GM13977 (cell line): ENCODE results near the gene ZNF135.

Source experiments
- DNase-seq: peaks from one replicate; pipeline ENCODE4 v3.0.0; 2012; ENCODE audit warnings: low spot score
- in situ Hi-C: fragments of 300-500 bp; cut with MboI; formaldehyde crosslinking; loops from one replicate; pipeline ENCODE4 v1.12.0; 2022; ENCODE audit warnings: low sequenced_read_pairs, low pct_unique_long_range_greater_than_20kb, mixed read lengths, inconsistent platforms; ENCODE audit not compliant: unreplicated experiment
- TF ChIP-seq, protein P1 (sequence below): IDR thresholded peaks from 2 replicates; pipeline ENCODE4 v1.5.1; 2012; ENCODE audit warnings: mild to moderate bottlenecking, control low read depth; ENCODE audit not compliant: insufficient read depth; ENCODE audit errors: extremely low read depth, missing control alignments

Gene ZNF135

GRCh38 chr19:58118979-58119733 is 60.1 kb downstream of the ZNF135 start:
- TF ChIP-seq, protein P1, sequence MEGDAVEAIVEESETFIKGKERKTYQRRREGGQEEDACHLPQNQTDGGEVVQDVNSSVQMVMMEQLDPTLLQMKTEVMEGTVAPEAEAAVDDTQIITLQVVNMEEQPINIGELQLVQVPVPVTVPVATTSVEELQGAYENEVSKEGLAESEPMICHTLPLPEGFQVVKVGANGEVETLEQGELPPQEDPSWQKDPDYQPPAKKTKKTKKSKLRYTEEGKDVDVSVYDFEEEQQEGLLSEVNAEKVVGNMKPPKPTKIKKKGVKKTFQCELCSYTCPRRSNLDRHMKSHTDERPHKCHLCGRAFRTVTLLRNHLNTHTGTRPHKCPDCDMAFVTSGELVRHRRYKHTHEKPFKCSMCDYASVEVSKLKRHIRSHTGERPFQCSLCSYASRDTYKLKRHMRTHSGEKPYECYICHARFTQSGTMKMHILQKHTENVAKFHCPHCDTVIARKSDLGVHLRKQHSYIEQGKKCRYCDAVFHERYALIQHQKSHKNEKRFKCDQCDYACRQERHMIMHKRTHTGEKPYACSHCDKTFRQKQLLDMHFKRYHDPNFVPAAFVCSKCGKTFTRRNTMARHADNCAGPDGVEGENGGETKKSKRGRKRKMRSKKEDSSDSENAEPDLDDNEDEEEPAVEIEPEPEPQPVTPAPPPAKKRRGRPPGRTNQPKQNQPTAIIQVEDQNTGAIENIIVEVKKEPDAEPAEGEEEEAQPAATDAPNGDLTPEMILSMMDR, result no peak
- no peak for DNase-seq
- in situ Hi-C loops, result no loop called here
